SK-N-SH (cell line): ENCODE results near the gene TSHZ2. TPM values are rescaled to one million over a fixed set of nuclear protein-coding genes. Genes with fewer than 3 reads are reported as not detected.

ENCODE experiments used
- CTCF ChIA-PET: fragments of 300-600, 350-600 bp; formaldehyde crosslinking; extraction: SDS; loops from one replicate; lab custom pipeline; 2021; lab: Yijun Ruan, JAX
- POLR2A ChIA-PET: fragments of 350-600 bp; sonication (Branson Sonifier 250); formaldehyde crosslinking; extraction: SDS; loops from one replicate; lab custom pipeline; 2020; ENCODE audit warnings: antibody characterized with exemption, inconsistent platforms; lab: Yijun Ruan, JAX
- DNase-seq: peaks from one replicate; pipeline ENCODE4 v3.0.0; 2012
- H2AFZ ChIP-seq: fragments of 200-600 bp; sonication (generic); 2 replicates; pipeline ENCODE4 v1.8.1; 2016; ENCODE audit warnings: antibody characterized with exemption, mild to moderate bottlenecking, low read depth
- H3F3A ChIP-seq: fragments of 200-600 bp; sonication (generic); replicated peaks from 2 replicates; pipeline ENCODE3; 2016; ENCODE audit warnings: antibody characterized with exemption, mild to moderate bottlenecking; ENCODE audit not compliant: insufficient read depth
- H3K27ac ChIP-seq, 2 experiments: fragments of 200-500 bp in 1 of 2; fragments of 200-600 bp in 1 of 2; sonication (Bioruptor generic) in 1 of 2; sonication (generic), shearing (Covaris generic) in 1 of 2; 2 replicates each; pipeline versions ENCODE4 v1.5.1 to v1.6.1; 2014 to 2016; ENCODE audit warnings: low read depth in 2 of 2, inconsistent platforms in 1 of 2, low read length in 1 of 2, mild to moderate bottlenecking in 1 of 2, mixed read lengths in 1 of 2
- H3K27me3 ChIP-seq: fragments of 200-600 bp; sonication (generic), shearing (Covaris generic); 2 replicates; pipeline ENCODE4 v1.6.1; 2016; ENCODE audit warnings: mixed run types; ENCODE audit not compliant: insufficient read depth
- H3K36me3 ChIP-seq, 2 experiments: fragments of 200-500 bp in 1 of 2; fragments of 200-600 bp in 1 of 2; sonication (Bioruptor generic) in 1 of 2; sonication (generic) in 1 of 2; replicated peaks in 1 of 2; 2 replicates each; pipeline versions ENCODE3 to v1.5.1; 2014 to 2016; ENCODE audit warnings: low read length in 1 of 2, mild to moderate bottlenecking in 1 of 2; ENCODE audit not compliant: insufficient read depth in 2 of 2, control insufficient read depth in 1 of 2
- H3K4me1 ChIP-seq, 2 experiments: fragments of 200-500 bp in 1 of 2; fragments of 200-600 bp in 1 of 2; sonication (Bioruptor generic) in 1 of 2; sonication (generic), shearing (Covaris generic) in 1 of 2; 2 replicates each; pipeline versions ENCODE4 v1.5.1 to v1.6.1; 2014 to 2016; ENCODE audit warnings: low read depth in 1 of 2, low read length in 1 of 2, mixed run types in 1 of 2; ENCODE audit not compliant: insufficient read depth in 2 of 2, control insufficient read depth in 1 of 2
- H3K4me2 ChIP-seq: fragments of 200-600 bp; sonication (generic), shearing (Covaris generic); 2 replicates; pipeline ENCODE4 v1.6.1; 2017; ENCODE audit warnings: mixed run types
- H3K4me3 ChIP-seq, 2 experiments: fragments of 200-500 bp in 1 of 2; fragments of 200-600 bp in 1 of 2; sonication (Bioruptor generic) in 1 of 2; sonication (generic), shearing (Covaris generic) in 1 of 2; 2 replicates each; pipeline versions ENCODE4 v1.5.1 to v1.8.1; 2014 to 2016; ENCODE audit warnings: low read depth in 2 of 2, inconsistent platforms in 1 of 2, low read length in 1 of 2, mild to moderate bottlenecking in 1 of 2, mixed read lengths in 1 of 2, moderate library complexity in 1 of 2
- H3K79me2 ChIP-seq: fragments of 200-600 bp; sonication (generic); 2 replicates; pipeline ENCODE4 v1.8.1; 2017; ENCODE audit warnings: mild to moderate bottlenecking; ENCODE audit not compliant: insufficient read depth
- H3K9ac ChIP-seq: fragments of 200-600 bp; sonication (generic); 2 replicates; pipeline ENCODE4 v1.6.1; 2017; ENCODE audit warnings: mixed run types
- H3K9me2 ChIP-seq: fragments of 200-600 bp; sonication (generic); 2 replicates; pipeline ENCODE4 v1.6.1; 2017; ENCODE audit warnings: mixed run types
- H3K9me3 ChIP-seq: fragments of 200-600 bp; sonication (generic); 2 replicates; pipeline ENCODE4 v1.6.1; 2017; ENCODE audit warnings: mixed run types, mild to moderate bottlenecking, moderate library complexity
- H4K20me1 ChIP-seq: fragments of 200-600 bp; sonication (generic); 2 replicates; pipeline ENCODE4 v1.6.1; 2017; ENCODE audit warnings: mild to moderate bottlenecking, mixed run types; ENCODE audit not compliant: insufficient read depth
- EP300 ChIP-seq, 2 experiments: IDR thresholded peaks; 2 replicates each; pipeline versions ENCODE4 v1.4.0 to v1.6.1; 2012; ENCODE audit warnings: borderline replicate concordance in 1 of 2, low read depth in 1 of 2, low read length in 1 of 2
- EZH2phosphoT487 ChIP-seq: fragments of 200-600 bp; sonication (generic); IDR thresholded peaks from 2 replicates; pipeline ENCODE4 v1.6.1; 2017; ENCODE audit warnings: low read depth, mixed run types, mild to moderate bottlenecking, antibody characterized with exemption, moderate library complexity, borderline replicate concordance
- FOSL2 ChIP-seq: IDR thresholded peaks from 2 replicates; pipeline ENCODE4 v1.4.0; 2012; ENCODE audit warnings: low read depth, mild to moderate bottlenecking, moderate library complexity, borderline replicate concordance
- FOXJ3 ChIP-seq: sonication (generic); formaldehyde crosslinking; IDR thresholded peaks from 2 replicates; pipeline ENCODE4 v1.5.1; 2020; ENCODE audit warnings: mild to moderate bottlenecking, missing genetic modification reagents
- FOXM1 ChIP-seq: IDR thresholded peaks from 2 replicates; pipeline ENCODE4 v1.4.0; 2012; ENCODE audit warnings: low read depth, mild to moderate bottlenecking
- GABPA ChIP-seq: IDR thresholded peaks from 2 replicates; pipeline ENCODE4 v1.4.0; 2012; ENCODE audit warnings: low read depth, mild to moderate bottlenecking
- GATA2 ChIP-seq: sonication (generic); formaldehyde crosslinking; IDR thresholded peaks from 2 replicates; pipeline ENCODE4 v1.5.0; 2020; ENCODE audit warnings: mild to moderate bottlenecking, missing genetic modification reagents
- JUND ChIP-seq: IDR thresholded peaks from 2 replicates; pipeline ENCODE4 v1.4.0; 2012
- MEF2A ChIP-seq: IDR thresholded peaks from 2 replicates; pipeline ENCODE4 v1.4.0; 2012; ENCODE audit warnings: low read depth, borderline replicate concordance
- NFIC ChIP-seq: IDR thresholded peaks from 2 replicates; pipeline ENCODE4 v1.4.0; 2012; ENCODE audit warnings: borderline replicate concordance
- POLR2AphosphoS5 ChIP-seq: IDR thresholded peaks from 2 replicates; pipeline ENCODE4 v1.6.1; 2012; ENCODE audit warnings: low read depth, low read length
- RCOR1 ChIP-seq: fragments of 150-350 bp; IDR thresholded peaks from 2 replicates; pipeline ENCODE4 v1.6.1; 2017; ENCODE audit warnings: antibody characterized with exemption, low read length
- RFX5 ChIP-seq: IDR thresholded peaks from 2 replicates; pipeline ENCODE4 v1.6.1; 2012; ENCODE audit warnings: mild to moderate bottlenecking, improper control_type of control experiment, low read length
- SIN3A ChIP-seq: IDR thresholded peaks from 2 replicates; pipeline ENCODE4 v1.6.1; 2012; ENCODE audit warnings: low read depth, mild to moderate bottlenecking, low read length, moderate library complexity, borderline replicate concordance
- TEAD4 ChIP-seq: IDR thresholded peaks from 2 replicates; pipeline ENCODE4 v1.4.0; 2012; ENCODE audit warnings: mild to moderate bottlenecking, borderline replicate concordance; ENCODE audit not compliant: insufficient read depth
- YY1 ChIP-seq: IDR thresholded peaks from 2 replicates; pipeline ENCODE4 v1.4.0; 2012; ENCODE audit warnings: low read depth, mild to moderate bottlenecking
- WGBS: methylation state at CpG from one replicate; pipeline ENCODE4 v1.1.6; 2017; ENCODE audit warnings: low lambda C conversion rate; 5-methylcytosine and 5-hydroxymethylcytosine counted together
- polyA plus RNA-seq, 3 experiments: library from polyadenylated mRNA; depleted of rRNA; stranded (reverse); fragments of >200 nt; gene quantifications; 2 replicates each; pipeline ENCODE4 v1.2.3, GENCODE V29; 2012
- TF ChIP-seq, protein P1 (sequence below): IDR thresholded peaks from 2 replicates; pipeline ENCODE4 v1.4.0; 2012; ENCODE audit warnings: low read depth, borderline replicate concordance
- TF ChIP-seq, protein P2 (sequence below): fragments of 200-600 bp; sonication (generic); IDR thresholded peaks from 2 replicates; pipeline ENCODE4 v1.6.1; 2017; ENCODE audit warnings: antibody characterized with exemption, mild to moderate bottlenecking, moderate library complexity
- TF ChIP-seq, protein P3 (sequence below): fragments of 150-350 bp; IDR thresholded peaks from 2 replicates; pipeline ENCODE4 v1.6.1; 2017; ENCODE audit warnings: antibody characterized with exemption, low read length, low read depth, borderline replicate concordance
- TF ChIP-seq, protein P4 (sequence below): IDR thresholded peaks from 2 replicates; pipeline ENCODE4 v1.6.1; 2012; ENCODE audit warnings: mild to moderate bottlenecking, low read depth, low read length, moderate library complexity

TSHZ2 gene
- polyA plus RNA-seq, 1 of the 3 experiments (the other 2 are of a cell fraction) = 0.13 TPM

DNA sequence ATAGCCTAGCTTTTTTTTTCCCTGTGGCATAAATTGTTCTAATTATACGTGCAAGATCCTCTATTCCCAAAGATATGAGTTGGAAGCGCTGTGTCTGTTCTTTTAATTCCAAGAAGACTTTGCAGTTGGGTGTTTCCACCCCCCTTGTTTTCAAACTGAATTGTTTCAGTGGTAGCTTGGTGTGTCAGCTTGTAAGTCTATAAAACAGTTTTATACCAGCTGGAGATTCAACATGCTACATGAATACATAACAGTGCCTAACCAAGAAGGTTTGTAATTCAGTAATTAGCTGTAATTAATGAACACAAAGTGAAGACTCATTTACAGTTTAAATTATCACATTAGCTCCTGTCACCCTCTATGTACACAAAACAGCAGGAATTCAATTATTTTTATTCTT lies 467.5 kb downstream of the TSHZ2 start:
- Histone ChIP-seq H3K79me2 (no peaks in the 10 kb centered on the region), H2AFZ (no peak overlapping the region), H3K4me2 (no peak overlapping the region), H3K27me3 (no peaks in the 10 kb centered on the region), H3K36me3 (no peaks in the 10 kb centered on the region), H3K9me3 (no peaks in the 10 kb centered on the region), H3F3A (no peaks in the 10 kb centered on the region), H3K4me1 (no peaks in the 10 kb centered on the region), H4K20me1 (no peaks in the 10 kb centered on the region), H3K4me3 (no peak overlapping the region), H3K9me2 (no peaks in the 10 kb centered on the region), H3K9ac (no peak overlapping the region), H3K27ac (no peak overlapping the region)
- CTCF ChIA-PET = no interaction called here
- 42% methylated on average over 2 of the region's 2 CpGs for WGBS
- POLR2A ChIA-PET = no interaction called here
- DNase-seq = no peak
- no peak for TF ChIP-seq POLR2AphosphoS5
- TF ChIP-seq, protein P1, sequence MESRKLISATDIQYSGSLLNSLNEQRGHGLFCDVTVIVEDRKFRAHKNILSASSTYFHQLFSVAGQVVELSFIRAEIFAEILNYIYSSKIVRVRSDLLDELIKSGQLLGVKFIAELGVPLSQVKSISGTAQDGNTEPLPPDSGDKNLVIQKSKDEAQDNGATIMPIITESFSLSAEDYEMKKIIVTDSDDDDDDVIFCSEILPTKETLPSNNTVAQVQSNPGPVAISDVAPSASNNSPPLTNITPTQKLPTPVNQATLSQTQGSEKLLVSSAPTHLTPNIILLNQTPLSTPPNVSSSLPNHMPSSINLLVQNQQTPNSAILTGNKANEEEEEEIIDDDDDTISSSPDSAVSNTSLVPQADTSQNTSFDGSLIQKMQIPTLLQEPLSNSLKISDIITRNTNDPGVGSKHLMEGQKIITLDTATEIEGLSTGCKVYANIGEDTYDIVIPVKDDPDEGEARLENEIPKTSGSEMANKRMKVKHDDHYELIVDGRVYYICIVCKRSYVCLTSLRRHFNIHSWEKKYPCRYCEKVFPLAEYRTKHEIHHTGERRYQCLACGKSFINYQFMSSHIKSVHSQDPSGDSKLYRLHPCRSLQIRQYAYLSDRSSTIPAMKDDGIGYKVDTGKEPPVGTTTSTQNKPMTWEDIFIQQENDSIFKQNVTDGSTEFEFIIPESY = no peak
- no peak for TF ChIP-seq FOXJ3 (CRISPR knock-in tag)
- no peak for TF ChIP-seq YY1
- TF ChIP-seq FOXM1 = no peak
- TF ChIP-seq, protein P2, sequence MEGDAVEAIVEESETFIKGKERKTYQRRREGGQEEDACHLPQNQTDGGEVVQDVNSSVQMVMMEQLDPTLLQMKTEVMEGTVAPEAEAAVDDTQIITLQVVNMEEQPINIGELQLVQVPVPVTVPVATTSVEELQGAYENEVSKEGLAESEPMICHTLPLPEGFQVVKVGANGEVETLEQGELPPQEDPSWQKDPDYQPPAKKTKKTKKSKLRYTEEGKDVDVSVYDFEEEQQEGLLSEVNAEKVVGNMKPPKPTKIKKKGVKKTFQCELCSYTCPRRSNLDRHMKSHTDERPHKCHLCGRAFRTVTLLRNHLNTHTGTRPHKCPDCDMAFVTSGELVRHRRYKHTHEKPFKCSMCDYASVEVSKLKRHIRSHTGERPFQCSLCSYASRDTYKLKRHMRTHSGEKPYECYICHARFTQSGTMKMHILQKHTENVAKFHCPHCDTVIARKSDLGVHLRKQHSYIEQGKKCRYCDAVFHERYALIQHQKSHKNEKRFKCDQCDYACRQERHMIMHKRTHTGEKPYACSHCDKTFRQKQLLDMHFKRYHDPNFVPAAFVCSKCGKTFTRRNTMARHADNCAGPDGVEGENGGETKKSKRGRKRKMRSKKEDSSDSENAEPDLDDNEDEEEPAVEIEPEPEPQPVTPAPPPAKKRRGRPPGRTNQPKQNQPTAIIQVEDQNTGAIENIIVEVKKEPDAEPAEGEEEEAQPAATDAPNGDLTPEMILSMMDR = no peak
- TF ChIP-seq, protein P3, sequence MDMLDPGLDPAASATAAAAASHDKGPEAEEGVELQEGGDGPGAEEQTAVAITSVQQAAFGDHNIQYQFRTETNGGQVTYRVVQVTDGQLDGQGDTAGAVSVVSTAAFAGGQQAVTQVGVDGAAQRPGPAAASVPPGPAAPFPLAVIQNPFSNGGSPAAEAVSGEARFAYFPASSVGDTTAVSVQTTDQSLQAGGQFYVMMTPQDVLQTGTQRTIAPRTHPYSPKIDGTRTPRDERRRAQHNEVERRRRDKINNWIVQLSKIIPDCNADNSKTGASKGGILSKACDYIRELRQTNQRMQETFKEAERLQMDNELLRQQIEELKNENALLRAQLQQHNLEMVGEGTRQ = no peak
- TF ChIP-seq MEF2A = no peak
- no peak for TF ChIP-seq NFIC

DNA sequence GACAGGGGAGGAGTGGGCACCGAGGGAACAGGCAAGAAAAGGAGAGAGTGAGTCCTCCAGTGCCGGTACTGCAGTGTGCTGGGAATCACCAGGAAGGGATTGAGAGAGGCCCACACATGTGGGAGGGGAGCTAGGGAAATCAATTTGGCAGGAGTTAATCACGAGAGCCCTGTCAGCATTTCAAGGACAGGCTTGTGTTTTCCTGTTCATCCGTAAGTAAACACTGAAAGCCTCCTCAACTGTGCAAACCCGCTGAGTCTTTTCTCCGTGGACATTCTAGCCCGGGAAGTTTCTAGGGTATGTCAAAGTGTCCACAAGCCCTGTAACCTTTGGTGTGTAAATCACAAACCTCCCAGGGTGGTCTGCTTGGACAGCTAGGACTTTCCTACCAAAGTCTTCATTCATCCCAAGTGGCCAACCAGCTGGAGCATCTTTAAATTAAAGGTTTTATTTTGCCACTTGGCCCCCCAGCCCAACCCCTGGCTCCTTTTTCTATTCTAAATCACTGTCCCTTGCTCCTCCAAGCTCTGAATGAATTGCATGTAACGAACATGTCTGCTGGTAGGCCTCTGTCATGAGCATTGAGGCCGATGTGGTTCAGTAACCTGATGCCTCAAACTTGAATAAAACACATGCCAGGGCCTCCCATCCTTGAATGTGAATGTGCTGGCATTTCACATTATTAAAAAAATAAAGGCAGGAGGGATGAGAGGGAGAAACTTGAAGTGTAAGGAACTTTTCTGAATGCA lies 472.4 kb downstream of the TSHZ2 start:
- POLR2A ChIA-PET = no interaction called here
- CTCF ChIA-PET = interaction anchor here (2.0 kb wide), 1 partner anchor 18 kb away, joined by 5 read pairs; no protein-coding TSS in a partner anchor
- Histone ChIP-seq H3K4me3 (no peak overlapping the region), H3K4me2 (no peak overlapping the region), H3K27me3 (no peaks in the 10 kb centered on the region), H3K9me3 (no peaks in the 10 kb centered on the region), H3K9ac (no peak overlapping the region), H3K4me1 (no peaks in the 10 kb centered on the region), H3F3A (no peaks in the 10 kb centered on the region), H3K9me2 (no peaks in the 10 kb centered on the region), H4K20me1 (no peaks in the 10 kb centered on the region), H2AFZ (no peak overlapping the region), H3K79me2 (no peaks in the 10 kb centered on the region), H3K27ac (no peak overlapping the region), H3K36me3 (no peaks in the 10 kb centered on the region)
- 40% methylated on average over 9 of the region's 9 CpGs for WGBS
- no peak for DNase-seq
- TF ChIP-seq EZH2phosphoT487 (no peak), YY1 (no peak), TEAD4 (no peak), GABPA (no peak), RCOR1 (no peak), JUND (no peak), EP300 (IDR thresholded peaks at IDR 0.05; ENCODE audit: borderline replicate concordance in 1 of 2, low read depth in 1 of 2, low read length in 1 of 2) (no peak), SIN3A (no peak), GATA2 (no peak), RFX5 (no peak), FOSL2 (no peak)
- TF ChIP-seq, protein P4, sequence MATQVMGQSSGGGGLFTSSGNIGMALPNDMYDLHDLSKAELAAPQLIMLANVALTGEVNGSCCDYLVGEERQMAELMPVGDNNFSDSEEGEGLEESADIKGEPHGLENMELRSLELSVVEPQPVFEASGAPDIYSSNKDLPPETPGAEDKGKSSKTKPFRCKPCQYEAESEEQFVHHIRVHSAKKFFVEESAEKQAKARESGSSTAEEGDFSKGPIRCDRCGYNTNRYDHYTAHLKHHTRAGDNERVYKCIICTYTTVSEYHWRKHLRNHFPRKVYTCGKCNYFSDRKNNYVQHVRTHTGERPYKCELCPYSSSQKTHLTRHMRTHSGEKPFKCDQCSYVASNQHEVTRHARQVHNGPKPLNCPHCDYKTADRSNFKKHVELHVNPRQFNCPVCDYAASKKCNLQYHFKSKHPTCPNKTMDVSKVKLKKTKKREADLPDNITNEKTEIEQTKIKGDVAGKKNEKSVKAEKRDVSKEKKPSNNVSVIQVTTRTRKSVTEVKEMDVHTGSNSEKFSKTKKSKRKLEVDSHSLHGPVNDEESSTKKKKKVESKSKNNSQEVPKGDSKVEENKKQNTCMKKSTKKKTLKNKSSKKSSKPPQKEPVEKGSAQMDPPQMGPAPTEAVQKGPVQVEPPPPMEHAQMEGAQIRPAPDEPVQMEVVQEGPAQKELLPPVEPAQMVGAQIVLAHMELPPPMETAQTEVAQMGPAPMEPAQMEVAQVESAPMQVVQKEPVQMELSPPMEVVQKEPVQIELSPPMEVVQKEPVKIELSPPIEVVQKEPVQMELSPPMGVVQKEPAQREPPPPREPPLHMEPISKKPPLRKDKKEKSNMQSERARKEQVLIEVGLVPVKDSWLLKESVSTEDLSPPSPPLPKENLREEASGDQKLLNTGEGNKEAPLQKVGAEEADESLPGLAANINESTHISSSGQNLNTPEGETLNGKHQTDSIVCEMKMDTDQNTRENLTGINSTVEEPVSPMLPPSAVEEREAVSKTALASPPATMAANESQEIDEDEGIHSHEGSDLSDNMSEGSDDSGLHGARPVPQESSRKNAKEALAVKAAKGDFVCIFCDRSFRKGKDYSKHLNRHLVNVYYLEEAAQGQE = no peak
